Gastrocnemius medialis (tissue), 4 donors: ENCODE measurements around the gene PRRC2B. TPM values are rescaled to one million over a fixed set of nuclear protein-coding genes. Genes with fewer than 3 reads are reported as not detected.
"Not testable (repeated sequence)": the region's sequence is repeated elsewhere in the genome, so short reads cannot be mapped to it uniquely, and the experiment has no call there.

Experiments used
- ATAC-seq, 2 donors: fragments of 150-250 bp; one replicate each; pipeline ENCODE4 v1.9.1; 2016
- DNase-seq, 2 donors: peaks; one replicate each; pipeline ENCODE4 v3.0.0-alpha.2; 2019
- H3K27ac ChIP-seq, 4 donors: fragments of 200-600 bp; sonication (generic); 1 replicate in 1 of 4; 2 replicates in 3 of 4; pipeline ENCODE4 v1.5.1; 2016 to 2018; ENCODE audit warnings: mild to moderate bottlenecking in 2 of 4, moderate library complexity in 1 of 4
- H3K27me3 ChIP-seq, 3 donors: fragments of 200-600 bp; sonication (generic) in 2 of 3; 1 replicate in 1 of 3; 2 replicates in 2 of 3; pipeline versions ENCODE4 v1.5.1 to v1.6.0; 2016 to 2019; ENCODE audit warnings: mild to moderate bottlenecking in 1 of 3, moderate library complexity in 1 of 3
- H3K36me3 ChIP-seq, 2 donors: fragments of 200-600 bp; sonication (generic) in 1 of 2; one replicate each; pipeline ENCODE4 v1.5.1; 2017 to 2018
- H3K4me1 ChIP-seq, 2 donors: fragments of 200-600 bp; sonication (generic) in 1 of 2; one replicate each; pipeline ENCODE4 v1.5.1; 2016 to 2017; ENCODE audit warnings: mild to moderate bottlenecking in 2 of 2
- H3K4me3 ChIP-seq, 4 donors: fragments of 200-600 bp; sonication (generic) in 3 of 4; 1 replicate in 1 of 4; 2 replicates in 3 of 4; pipeline ENCODE4 v1.5.1; 2016 to 2019; ENCODE audit warnings: mild to moderate bottlenecking in 2 of 4
- H3K9me3 ChIP-seq, 3 donors: fragments of 200-600 bp; sonication (generic) in 2 of 3; 1 replicate in 1 of 3; 2 replicates in 2 of 3; pipeline ENCODE4 v1.5.1; 2016 to 2019
- POLR2A ChIP-seq, 2 donors: fragments of 450-650 bp; IDR thresholded peaks; one replicate each; pipeline ENCODE4 v1.6.1; 2017; ENCODE audit warnings: antibody characterized with exemption in 2 of 2, mild to moderate bottlenecking in 2 of 2, moderate library complexity in 2 of 2
- in situ Hi-C, 4 donors: fragments of 200-750 bp; cut with MboI; loops; one replicate each; pipeline versions ENCODE4 v1.15.0 to v1.8.0; 2017; ENCODE audit warnings: low sequenced_read_pairs in 4 of 4
- intact Hi-C: fragments of 100-400 bp; cut with DNase I; formaldehyde crosslinking; loops from one replicate; pipeline ENCODE4 v1.15.1; 2023; ENCODE audit warnings: low total_unique reads
- total RNA-seq, 4 donors: library from RNA; depleted of rRNA; stranded (reverse); fragments of >200 nt; gene quantifications; one replicate each; pipeline versions ENCODE4 v1.1.0 to v1.2.3, GENCODE V29; 2016
- TF ChIP-seq, protein P1 (sequence below), 5 experiments: fragments of 450-650 bp in 3 of 5; fragments of 200-600 bp in 2 of 5; sonication (generic) in 2 of 5; IDR thresholded peaks in 4 of 5; conservative IDR thresholded peaks in 1 of 5; 1 replicate in 4 of 5; 2 replicates in 1 of 5; pipeline ENCODE4 v1.5.1; 2016 to 2019; ENCODE audit warnings: antibody characterized with exemption in 5 of 5, mild to moderate bottlenecking in 3 of 5, moderate library complexity in 3 of 5

Gene PRRC2B
- total RNA-seq, 4 donors from 2014 or later, result 29.9 to 41.6 (median 37.2) TPM

- in situ Hi-C loops, result loop anchor here in 1 of 4 donors (10.0 kb wide), 1 partner anchor 396 kb away; the partner anchor contains the start of gene RAPGEF1
- intact Hi-C loops, result no loop called here
Observed at GRCh38 chr9:131348631-131349521, 45.0 kb upstream of the PRRC2B start.

GRCh38 chr9:131349522-131349880 lies 44.4 kb upstream of the PRRC2B start:
- Histone ChIP-seq H3K4me1 (peaks cover 8 to 12% of the 10 kb centered on the region in 2 donors), H3K9me3 (no peaks in the 10 kb centered on the region), H3K4me3 (peak overlapping the region in 2 of 4 donors; percentile 29 to 51), H3K36me3 (no peaks in the 10 kb centered on the region), H3K27me3 (no peaks in the 10 kb centered on the region), H3K27ac (no peak overlapping the region)
- in situ Hi-C loops (loop anchor here in 1 of 4 donors (10.0 kb wide), 1 partner anchor 395 kb away; the partner anchor contains the start of gene RAPGEF1), intact Hi-C loops (no loop called here)
- ATAC-seq, result no peak
- no peak for TF ChIP-seq POLR2A (IDR thresholded peaks at IDR 0.05)
- TF ChIP-seq, protein P1, sequence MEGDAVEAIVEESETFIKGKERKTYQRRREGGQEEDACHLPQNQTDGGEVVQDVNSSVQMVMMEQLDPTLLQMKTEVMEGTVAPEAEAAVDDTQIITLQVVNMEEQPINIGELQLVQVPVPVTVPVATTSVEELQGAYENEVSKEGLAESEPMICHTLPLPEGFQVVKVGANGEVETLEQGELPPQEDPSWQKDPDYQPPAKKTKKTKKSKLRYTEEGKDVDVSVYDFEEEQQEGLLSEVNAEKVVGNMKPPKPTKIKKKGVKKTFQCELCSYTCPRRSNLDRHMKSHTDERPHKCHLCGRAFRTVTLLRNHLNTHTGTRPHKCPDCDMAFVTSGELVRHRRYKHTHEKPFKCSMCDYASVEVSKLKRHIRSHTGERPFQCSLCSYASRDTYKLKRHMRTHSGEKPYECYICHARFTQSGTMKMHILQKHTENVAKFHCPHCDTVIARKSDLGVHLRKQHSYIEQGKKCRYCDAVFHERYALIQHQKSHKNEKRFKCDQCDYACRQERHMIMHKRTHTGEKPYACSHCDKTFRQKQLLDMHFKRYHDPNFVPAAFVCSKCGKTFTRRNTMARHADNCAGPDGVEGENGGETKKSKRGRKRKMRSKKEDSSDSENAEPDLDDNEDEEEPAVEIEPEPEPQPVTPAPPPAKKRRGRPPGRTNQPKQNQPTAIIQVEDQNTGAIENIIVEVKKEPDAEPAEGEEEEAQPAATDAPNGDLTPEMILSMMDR (IDR thresholded peaks at IDR 0.05 in 4 of 5, conservative IDR thresholded peaks at IDR 0.05 in 1 of 5), result no peak
- DNase-seq, result no peak

More at GRCh38 chr9:131348631-131349521, 45.0 kb upstream of the PRRC2B start:
- ATAC-seq (no peak), DNase-seq (no peak)
- TF ChIP-seq, protein P1 (IDR thresholded peaks at IDR 0.05 in 4 of 5, conservative IDR thresholded peaks at IDR 0.05 in 1 of 5), result no peak
- TF ChIP-seq POLR2A (IDR thresholded peaks at IDR 0.05), result no peak
- Histone ChIP-seq H3K4me3 (no peak overlapping the region), H3K27me3 (no peaks in the 10 kb centered on the region), H3K4me1 (peaks cover 8 to 12% of the 10 kb centered on the region in 2 donors), H3K36me3 (no peaks in the 10 kb centered on the region), H3K9me3 (no peaks in the 10 kb centered on the region), H3K27ac (no peak overlapping the region)

GRCh38 chr9:131349881-131350563 lies 43.9 kb upstream of the PRRC2B start:
- H3K27me3 ChIP-seq, result no peaks in the 10 kb centered on the region
- in situ Hi-C loops, result loop anchor here (10.0 to 25.0 kb wide), 3 partner anchors 112 to 395 kb away; partner anchors contain the start of gene RAPGEF1 (in 4 of the 4)
- H3K36me3 ChIP-seq, result no peaks in the 10 kb centered on the region
- ATAC-seq (peak; percentile 81 to 83), DNase-seq (peak; percentile 75 to 79)
- H3K27ac ChIP-seq, result peak overlapping the region in 2 of 4 donors; percentile 34 to 47
- intact Hi-C loops, result loop anchor here (1.0 to 2.0 kb wide), 3 partner anchors 73 to 397 kb away; no protein-coding TSS in a partner anchor
- peaks cover 8 to 12% of the 10 kb centered on the region in 2 donors for H3K4me1 ChIP-seq
- TF ChIP-seq, protein P1 (IDR thresholded peaks at IDR 0.05 in 4 of 5, conservative IDR thresholded peaks at IDR 0.05 in 1 of 5), result peak; percentile 80 to 92 (median 90)
- no peak for TF ChIP-seq POLR2A (IDR thresholded peaks at IDR 0.05)
- H3K4me3 ChIP-seq, result peak overlapping the region in 3 of 4 donors; percentile 29 to 61 (median 51)
- H3K9me3 ChIP-seq, result no peaks in the 10 kb centered on the region

DNA sequence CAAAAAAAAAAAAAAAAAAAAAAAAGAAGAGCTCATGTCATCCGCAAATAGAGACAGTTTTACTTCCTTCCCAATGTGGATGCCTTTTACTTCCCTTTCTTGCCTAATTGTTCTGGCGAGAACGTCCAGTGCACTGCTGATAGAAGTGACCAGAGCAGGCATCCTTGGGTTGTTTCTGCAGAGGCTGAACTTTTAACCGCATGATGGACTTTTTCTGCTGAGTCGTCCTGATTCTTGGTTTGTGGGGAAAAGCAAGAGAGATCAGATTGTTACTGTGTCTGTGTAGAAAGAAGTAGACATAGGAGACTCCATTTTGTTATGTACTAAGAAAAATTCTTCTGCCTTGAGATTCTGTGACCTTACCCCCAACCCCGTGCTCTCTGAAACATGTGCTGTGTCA lies 37.4 kb upstream of the PRRC2B start:
- H3K27ac ChIP-seq, H3K36me3 ChIP-seq, intact Hi-C loops, H3K27me3 ChIP-seq, H3K4me3 ChIP-seq, DNase-seq, H3K4me1 ChIP-seq, H3K9me3 ChIP-seq: not testable (repeated sequence)
- ATAC-seq, result peak; percentile 36 to 44
- in situ Hi-C loops, result loop anchor here in 3 of 4 donors (10.0 to 25.0 kb wide), 3 partner anchors 106 to 388 kb away; partner anchors contain the start of gene RAPGEF1 (in 3 of the 3)
